Thyroid gland (tissue), 4 donors: ENCODE data around the gene KIF1B.

Experiments
- POLR2A ChIP-seq, 2 donors: fragments of 450-650 bp; IDR thresholded peaks; one replicate each; pipeline ENCODE4 v1.6.1; 2017; ENCODE audit warnings: antibody characterized with exemption in 2 of 2, mild to moderate bottlenecking in 2 of 2, moderate library complexity in 1 of 2
- TF ChIP-seq, protein P1 (sequence below), 6 experiments: fragments of 200-600 bp in 3 of 6; fragments of 450-650 bp in 3 of 6; sonication (generic) in 3 of 6; IDR thresholded peaks; one replicate each; pipeline ENCODE4 v1.5.1; 2016 to 2019; ENCODE audit warnings: antibody characterized with exemption in 6 of 6, mild to moderate bottlenecking in 2 of 6, inconsistent platforms in 1 of 6, moderate library complexity in 1 of 6

DNA sequence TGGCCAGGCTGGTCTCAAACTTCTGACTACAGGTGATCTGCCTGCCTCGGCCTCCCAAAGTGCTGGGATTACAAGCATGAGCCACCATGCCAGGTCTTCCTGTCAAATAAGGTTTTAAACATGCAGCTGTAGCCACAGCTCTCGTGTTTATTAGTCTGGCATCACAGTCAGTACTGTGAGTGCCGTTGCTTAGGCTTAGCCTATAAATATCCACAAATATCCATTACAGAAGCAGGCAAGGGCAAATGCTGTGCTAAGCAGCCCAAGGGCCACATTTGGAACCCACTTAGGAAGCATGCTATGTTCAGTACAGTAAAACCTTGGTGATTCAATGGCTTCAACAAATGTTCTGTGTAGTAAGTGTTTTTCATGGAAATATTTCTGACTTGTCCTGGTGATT, 75.9 kb downstream of the KIF1B start:
- TF ChIP-seq, protein P1, sequence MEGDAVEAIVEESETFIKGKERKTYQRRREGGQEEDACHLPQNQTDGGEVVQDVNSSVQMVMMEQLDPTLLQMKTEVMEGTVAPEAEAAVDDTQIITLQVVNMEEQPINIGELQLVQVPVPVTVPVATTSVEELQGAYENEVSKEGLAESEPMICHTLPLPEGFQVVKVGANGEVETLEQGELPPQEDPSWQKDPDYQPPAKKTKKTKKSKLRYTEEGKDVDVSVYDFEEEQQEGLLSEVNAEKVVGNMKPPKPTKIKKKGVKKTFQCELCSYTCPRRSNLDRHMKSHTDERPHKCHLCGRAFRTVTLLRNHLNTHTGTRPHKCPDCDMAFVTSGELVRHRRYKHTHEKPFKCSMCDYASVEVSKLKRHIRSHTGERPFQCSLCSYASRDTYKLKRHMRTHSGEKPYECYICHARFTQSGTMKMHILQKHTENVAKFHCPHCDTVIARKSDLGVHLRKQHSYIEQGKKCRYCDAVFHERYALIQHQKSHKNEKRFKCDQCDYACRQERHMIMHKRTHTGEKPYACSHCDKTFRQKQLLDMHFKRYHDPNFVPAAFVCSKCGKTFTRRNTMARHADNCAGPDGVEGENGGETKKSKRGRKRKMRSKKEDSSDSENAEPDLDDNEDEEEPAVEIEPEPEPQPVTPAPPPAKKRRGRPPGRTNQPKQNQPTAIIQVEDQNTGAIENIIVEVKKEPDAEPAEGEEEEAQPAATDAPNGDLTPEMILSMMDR (IDR thresholded peaks at IDR 0.05), result no peak
- no peak for TF ChIP-seq POLR2A (IDR thresholded peaks at IDR 0.05)
